Posterior cingulate gyrus (tissue), 11 donors: ENCODE data around the gene NETO1.

Experiments
- DNase-seq, 10 donors: peaks; one replicate each; pipeline versions ENCODE4 v3.0.0 to v3.0.0-alpha.2; 2020 to 2021; ENCODE audit warnings: mixed read lengths in 3 of 10
- intact Hi-C: fragments of 100-400 bp; cut with DNase I; formaldehyde crosslinking; loops from one replicate; pipeline ENCODE4 v1.15.1; 2023

NETO1 gene

DNA sequence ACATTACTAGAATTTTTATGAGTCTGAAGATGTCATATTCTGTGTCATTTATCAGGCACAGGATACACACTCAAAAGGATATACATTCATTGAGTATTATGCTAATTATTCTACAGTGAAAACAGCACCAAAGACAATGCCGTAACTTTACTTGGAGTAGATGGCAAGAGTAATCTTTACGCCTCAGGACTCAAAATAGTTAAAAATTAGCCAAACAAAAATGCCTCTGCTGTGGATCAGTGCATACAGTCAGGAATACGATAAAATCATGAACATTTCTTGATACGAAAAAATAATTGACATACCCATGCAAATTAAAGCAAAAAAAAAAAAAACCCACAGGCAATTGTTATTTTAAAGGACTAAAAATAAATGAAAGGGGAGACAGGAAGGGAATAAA, 129.7 kb downstream of the NETO1 start:
- intact Hi-C loops = no loop called here
- no peak for DNase-seq

DNA sequence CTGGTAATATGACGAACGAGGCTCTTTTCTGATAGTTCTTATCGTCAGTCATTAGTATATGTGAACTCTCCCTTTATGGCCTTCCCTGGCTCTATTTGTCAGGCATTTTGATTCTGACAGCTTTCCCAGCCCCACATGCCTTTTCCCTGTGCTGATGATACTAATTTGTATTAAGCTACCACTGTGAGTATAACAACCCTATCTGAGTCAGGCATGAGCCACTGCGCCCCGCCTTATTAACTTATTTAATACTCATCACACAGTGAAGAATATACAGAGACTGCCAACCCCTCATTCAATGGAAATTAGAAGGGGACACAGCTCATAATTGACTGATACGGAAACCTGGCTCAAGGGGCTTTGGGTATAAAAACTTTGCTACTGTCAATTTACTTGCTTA, 140.0 kb downstream of the NETO1 start:
- intact Hi-C loops = no loop called here
- no peak for DNase-seq

DNA sequence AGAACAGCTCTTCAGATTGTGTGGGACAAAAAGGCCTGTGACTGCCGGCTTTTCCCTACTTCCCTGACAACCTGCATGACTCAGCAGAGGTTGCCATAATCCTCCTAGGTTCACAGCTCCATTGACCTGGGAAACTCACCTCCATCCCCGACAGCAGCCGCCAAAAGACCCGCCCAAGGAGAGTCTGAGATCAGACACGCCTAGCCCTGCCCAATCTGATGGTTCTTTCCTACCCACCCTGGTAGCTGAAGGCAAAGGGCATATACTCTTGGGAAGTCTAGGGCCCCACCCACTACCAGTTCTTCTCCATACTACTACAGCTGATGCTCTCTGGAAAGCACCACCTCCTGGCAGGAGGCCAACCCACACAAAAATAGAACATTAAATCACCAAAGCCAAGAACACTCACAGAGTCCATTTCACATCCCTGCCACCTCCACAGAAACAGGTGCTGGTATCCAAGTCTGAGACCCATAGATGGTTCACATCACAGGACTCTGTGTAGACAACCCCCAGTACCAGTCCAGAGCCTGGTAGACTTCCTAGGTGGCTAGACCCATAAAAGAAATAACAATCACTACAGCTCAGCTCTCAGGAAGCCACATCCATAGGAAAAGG, 140.6 kb downstream of the NETO1 start:
- intact Hi-C loops = no loop called here
- DNase-seq = no peak

DNA sequence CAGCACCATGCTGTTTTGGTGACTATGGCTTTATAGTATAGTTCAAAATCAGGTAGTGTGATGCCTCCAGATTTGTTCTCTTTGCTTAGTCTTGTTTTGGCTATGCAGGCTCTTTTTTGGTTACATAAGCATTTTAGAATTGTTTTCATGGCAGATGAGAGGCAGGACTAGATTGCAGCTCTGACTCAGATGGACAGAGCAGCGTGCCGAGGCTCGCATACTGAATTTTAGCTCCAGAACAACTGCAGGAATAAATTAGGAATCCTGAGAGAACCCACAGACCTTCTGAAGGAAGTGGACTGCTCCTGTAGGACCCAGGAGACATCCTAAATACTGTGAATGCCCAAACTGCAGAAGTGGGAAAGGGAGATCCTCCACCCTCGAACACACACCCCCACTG, 141.6 kb downstream of the NETO1 start:
- intact Hi-C loops = no loop called here
- DNase-seq = no peak

DNA sequence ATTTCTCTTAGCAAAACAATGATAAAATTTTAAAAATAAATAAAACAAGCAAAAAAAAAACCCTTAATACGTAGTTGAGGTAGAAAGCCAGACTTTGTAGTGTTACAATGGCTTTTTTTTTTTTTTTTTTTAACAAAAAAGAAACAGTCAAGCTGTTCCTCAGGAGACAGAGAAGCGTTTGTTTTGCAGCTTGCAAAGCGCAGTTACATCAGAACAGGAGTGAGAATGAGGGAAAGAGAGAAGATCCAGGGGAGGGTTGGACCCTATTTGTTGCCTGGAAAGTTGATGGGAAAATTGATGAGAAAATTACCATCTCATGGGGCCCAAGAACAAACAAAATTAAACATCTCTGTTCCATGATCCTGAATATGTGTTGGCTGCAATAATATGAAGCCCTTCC, 146.5 kb downstream of the NETO1 start:
- intact Hi-C loops = no loop called here
- no peak for DNase-seq

DNA sequence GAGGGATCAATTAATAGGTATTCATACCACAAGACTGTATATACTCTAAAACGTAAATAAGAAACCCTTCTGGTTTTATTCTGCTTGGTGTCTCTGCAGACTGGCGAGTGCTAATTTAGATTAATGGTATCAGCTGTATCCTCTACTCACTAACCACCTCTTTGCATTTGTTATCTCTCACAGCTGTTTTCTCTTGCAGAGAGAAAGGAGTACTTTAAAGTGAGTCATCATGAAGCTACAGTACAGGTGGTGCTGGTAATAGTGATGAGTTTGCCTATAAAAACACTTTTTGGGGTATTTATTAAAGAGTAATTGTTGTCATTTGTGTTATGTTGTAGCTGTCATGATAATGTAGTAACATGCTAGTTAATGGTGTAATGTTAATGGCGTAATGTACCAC, 147.7 kb downstream of the NETO1 start:
- intact Hi-C loops = no loop called here
- no peak for DNase-seq

DNA sequence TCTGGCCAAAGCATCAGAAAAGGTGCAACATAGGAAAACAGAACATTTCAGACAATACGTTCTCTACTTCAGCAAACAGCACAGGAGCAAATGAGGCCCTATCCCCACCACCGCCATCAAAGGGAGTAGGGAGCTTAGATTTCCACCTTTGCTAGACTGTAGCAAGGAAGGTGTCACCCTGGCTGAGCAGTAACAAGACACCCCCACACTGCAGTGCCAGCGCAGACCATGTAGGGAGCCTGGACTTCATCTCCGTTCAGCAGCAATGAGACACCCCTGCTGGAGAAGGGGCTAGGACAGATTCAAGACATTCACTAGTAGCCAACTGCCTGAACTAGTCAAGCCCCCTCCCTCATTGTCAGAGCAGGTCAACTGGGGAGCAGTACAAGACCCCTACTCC, 163.6 kb downstream of the NETO1 start:
- no peak for DNase-seq
- intact Hi-C loops = no loop called here

DNA sequence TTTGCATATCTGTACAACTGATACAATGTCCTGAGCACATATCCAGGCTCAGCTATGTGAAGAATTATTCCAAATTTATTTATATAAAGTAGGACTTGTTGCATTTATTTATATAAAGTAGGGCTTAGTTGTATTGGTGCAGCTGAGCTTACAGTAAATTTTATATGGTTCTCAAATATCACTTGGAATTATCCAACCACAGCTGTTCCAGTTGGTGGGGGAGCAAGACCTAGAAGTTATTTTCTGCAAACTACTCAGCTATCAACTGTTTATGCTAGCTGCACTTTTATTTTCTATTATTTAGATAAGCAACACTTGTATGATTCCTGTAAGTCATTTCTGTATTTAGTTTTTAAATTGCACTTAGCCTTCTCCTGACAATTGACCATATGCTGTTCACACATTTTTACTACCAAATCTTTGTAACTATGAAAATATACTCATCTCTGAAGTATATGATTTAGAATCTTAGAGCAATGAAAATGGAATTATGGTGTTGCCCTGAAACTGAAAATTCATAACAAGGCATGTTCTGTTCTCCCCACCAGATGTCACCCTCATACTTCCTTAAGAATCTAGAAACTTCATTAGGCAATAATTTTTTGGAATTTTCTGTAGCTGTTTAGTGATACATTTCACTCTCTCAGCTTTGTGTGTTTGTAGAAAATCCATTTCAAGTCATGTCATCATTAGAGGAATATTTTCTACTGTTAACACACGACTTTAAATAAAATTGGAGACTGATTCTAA, 166.7 kb downstream of the NETO1 start:
- no peak for DNase-seq
- intact Hi-C loops = no loop called here

DNA sequence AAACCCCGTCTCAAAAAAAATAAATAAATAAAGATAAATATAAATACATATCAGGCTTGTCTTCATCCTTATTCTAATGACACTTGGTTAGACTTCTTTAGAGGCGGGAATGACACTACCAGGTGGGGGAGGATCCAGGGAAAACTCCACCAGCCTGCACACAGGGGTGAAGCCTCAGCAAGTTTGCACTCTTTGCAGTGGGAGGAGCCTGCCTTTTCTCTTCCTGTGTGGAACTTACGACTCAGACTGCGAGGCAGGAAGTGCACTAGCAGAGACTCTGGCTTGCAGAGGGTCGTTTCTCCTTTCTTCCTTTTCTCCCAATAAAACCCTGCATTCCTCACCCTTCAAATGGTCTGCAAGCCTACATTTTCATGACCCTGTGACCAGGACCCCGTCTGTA, 170.1 kb downstream of the NETO1 start:
- DNase-seq = no peak
- intact Hi-C loops = no loop called here

DNA sequence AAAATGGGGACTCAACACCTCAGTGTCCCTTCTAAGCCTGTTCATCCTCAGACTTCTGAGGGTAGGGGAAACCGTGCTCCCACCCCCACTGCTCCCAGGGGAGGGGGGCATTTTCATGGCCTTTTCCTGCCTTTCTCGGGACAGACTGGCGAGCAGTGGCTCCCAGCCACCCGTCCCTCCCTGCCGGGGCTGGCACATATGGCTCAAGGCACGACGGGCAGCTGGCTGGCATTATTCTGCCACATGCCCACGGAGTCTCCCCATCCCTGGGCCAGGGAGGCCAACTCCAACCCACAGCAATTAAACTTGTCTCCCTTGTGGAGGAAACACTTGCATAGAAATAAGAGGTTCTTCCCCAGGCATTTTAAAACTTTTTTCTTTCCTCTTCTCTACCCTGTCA, 175.2 kb downstream of the NETO1 start:
- intact Hi-C loops = no loop called here

More for the DNA sequence above, 175.2 kb downstream of the NETO1 start:
- DNase-seq = peak in 1 of 10 donors; percentile 82
